NCI-H82 treated with DMSO at 0.1 percent for 48 hours (cell line): Measurements from ENCODE around the gene CYP2C18.
"Not testable (repeated sequence)": the region's sequence is repeated elsewhere in the genome, so short reads cannot be mapped to it uniquely, and the experiment has no call there.

Source experiments
- DNase-seq: peaks from one replicate; lab custom pipeline; 2025; ENCODE audit not compliant: unreplicated experiment; lab: John Stamatoyannopoulos, UW

The CYP2C18 gene

GRCh38 chr10:94683214-94684054 is at the start of gene CYP2C18:
CYP2C18 (plus strand) TSS chr10:94683729; CDS start chr10:94683820, 91 bp downstream.
- DNase-seq, result no peak

- not testable (repeated sequence) for DNase-seq
Observed at GRCh38 chr10:94638097-94638496, 45.4 kb upstream of the CYP2C18 start.

GRCh38 chr10:94639902-94640301 is 43.6 kb upstream of the CYP2C18 start:
- DNase-seq, result no peak

GRCh38 chr10:94640562-94640961 is 43.0 kb upstream of the CYP2C18 start:
- no peak for DNase-seq

GRCh38 chr10:94641480-94641879 is 42.0 kb upstream of the CYP2C18 start:
- DNase-seq, result no peak

- no peak for DNase-seq
Observed at GRCh38 chr10:94644352-94644751, 39.2 kb upstream of the CYP2C18 start.

GRCh38 chr10:94645285-94645684 is 38.2 kb upstream of the CYP2C18 start:
- DNase-seq, result no peak

GRCh38 chr10:94655201-94655600 is 28.3 kb upstream of the CYP2C18 start:
- not testable (repeated sequence) for DNase-seq

GRCh38 chr10:94663061-94663460 is 20.5 kb upstream of the CYP2C18 start:
- DNase-seq, result not testable (repeated sequence)

- no peak for DNase-seq
Observed at GRCh38 chr10:94666391-94667102, 17.0 kb upstream of the CYP2C18 start.

GRCh38 chr10:94673614-94674321 is 9.8 kb upstream of the CYP2C18 start:
- no peak for DNase-seq

- no peak for DNase-seq
Observed at GRCh38 chr10:94676496-94676895, 7.0 kb upstream of the CYP2C18 start.

GRCh38 chr10:94677691-94678090 is 5.8 kb upstream of the CYP2C18 start:
- no peak for DNase-seq

- no peak for DNase-seq
Observed at GRCh38 chr10:94678475-94678874, 5.1 kb upstream of the CYP2C18 start.

GRCh38 chr10:94680544-94680943 is 3.0 kb upstream of the CYP2C18 start:
- no peak for DNase-seq

- DNase-seq, result not testable (repeated sequence)
Observed at GRCh38 chr10:94682636-94683035, 893 bp upstream of the CYP2C18 start.

- DNase-seq, result no peak
Observed at GRCh38 chr10:94687625-94688248, 4.2 kb downstream of the CYP2C18 start.

GRCh38 chr10:94706089-94706488 is 22.6 kb downstream of the CYP2C18 start:
- DNase-seq, result no peak

GRCh38 chr10:94710578-94710977 is 27.0 kb downstream of the CYP2C18 start:
- DNase-seq, result no peak

- DNase-seq, result no peak
Observed at GRCh38 chr10:94725871-94726270, 42.3 kb downstream of the CYP2C18 start.

- no peak for DNase-seq
Observed at GRCh38 chr10:94735197-94735596, 51.7 kb downstream of the CYP2C18 start.
